Amniotic epithelial cell (primary cell): ENCODE data around the gene EVC.
A peak's percentile ranks its signal among the peaks of the same experiment; 100 is the strongest.

Experiments used
- DNase-seq: peaks from one replicate; pipeline ENCODE4 v3.0.0-alpha.2; 2010; ENCODE audit warnings: low read depth

EVC gene

GRCh38 chr4:5730993-5731990 is 20.3 kb downstream of the EVC start:
- no peak for DNase-seq

DNA sequence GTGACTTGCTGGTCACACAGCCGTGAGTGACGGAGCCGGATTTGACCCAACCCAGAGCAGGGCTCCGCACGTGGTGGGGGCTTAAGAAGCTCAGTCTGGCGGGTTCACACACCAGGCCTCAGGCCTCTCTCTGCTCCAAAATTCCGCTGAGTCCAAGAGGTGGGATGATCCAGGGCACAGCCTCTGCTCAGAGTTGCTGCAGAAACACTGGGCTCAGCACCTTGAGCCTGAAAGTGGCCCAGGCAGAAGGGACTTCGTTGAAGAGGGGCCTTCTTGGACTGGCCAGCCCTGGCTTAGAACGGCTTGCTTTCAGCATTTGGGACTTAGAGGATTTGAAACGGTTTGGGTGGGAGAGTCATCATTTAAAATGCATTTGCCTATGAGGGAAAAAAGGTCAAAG is 21.2 kb downstream of the EVC start:
- DNase-seq: no peak

DNA sequence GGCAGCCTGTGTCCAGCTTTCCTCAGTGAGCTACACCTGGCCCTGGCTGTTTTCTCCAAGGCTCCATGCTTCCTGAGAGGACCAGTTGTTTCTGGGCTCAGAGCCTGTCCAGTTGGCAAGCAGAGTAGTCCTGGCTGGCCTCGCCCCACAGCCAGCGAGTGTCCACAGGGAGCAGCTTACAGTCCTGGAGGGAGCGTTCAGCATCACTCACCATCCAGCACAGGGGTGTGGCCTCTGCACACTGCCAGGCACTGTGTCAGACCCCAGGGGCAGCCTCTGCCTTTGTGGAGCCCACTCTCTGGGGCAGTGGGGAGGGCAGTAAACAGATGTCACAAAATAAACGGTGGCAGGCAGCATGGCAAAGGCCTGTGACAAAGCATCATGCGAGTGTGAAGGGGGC is 23.9 kb downstream of the EVC start:
- no peak for DNase-seq

GRCh38 chr4:5735463-5735862 is 24.5 kb downstream of the EVC start:
- no peak for DNase-seq

DNA sequence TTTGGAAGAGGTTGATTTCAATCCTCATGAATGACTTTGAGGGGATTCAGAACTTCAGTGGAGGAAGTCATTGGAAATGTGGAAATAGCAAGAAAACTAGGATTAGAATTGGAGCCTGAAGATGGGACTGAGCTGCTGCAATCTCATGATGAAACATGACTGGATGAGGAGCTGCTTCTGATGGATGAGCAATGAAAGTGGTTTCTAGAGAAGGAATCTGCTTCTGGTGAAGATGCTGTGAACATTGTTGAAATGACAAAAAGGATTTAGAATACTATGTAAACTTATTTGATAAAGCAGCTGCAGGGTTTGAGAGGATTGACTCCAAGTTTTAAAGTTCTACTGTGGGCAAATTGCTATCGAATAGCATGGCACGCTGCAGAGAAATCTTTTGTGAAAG is 27.1 kb downstream of the EVC start:
- DNase-seq: peak; percentile 53

DNA sequence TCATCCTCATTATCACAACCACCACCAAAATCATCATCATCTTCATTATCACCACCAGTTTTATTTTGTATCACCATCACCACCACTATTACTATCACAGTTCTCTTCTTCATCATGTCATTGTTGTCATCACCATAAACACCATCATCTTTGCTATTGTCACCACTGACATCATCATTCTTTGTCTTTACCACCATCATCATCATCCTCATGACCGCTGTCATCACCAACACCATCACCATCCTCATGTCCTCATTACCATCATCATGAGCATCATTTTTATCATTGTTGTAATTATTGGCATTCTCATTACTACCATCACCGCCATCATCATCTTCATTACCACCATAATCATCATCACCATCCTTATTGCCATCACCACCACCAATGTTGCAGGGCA is 31.4 kb downstream of the EVC start:
- no peak for DNase-seq

- DNase-seq: no peak
Measured at GRCh38 chr4:5742968-5743367, 32.0 kb downstream of the EVC start.

DNA sequence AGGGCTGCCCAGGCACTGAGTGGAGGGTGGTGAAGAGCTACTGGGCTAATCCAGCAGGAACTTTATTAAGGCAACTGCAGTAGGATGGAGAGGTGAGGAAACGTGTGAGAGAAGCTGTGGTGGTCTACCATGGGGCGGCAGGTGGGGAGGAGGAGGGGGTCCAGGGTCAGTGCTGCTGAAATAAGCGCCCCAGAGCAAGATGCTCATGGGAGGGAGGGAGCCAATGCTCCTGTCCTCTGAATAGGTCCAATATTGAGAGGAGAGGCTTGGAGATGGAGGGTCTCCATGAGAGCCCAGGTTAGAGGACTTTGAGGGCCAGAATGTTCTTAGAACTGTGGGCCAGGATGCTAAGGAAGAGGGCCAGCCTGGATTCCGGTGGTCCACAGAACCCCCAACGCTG is 35.2 kb downstream of the EVC start:
- no peak for DNase-seq

DNA sequence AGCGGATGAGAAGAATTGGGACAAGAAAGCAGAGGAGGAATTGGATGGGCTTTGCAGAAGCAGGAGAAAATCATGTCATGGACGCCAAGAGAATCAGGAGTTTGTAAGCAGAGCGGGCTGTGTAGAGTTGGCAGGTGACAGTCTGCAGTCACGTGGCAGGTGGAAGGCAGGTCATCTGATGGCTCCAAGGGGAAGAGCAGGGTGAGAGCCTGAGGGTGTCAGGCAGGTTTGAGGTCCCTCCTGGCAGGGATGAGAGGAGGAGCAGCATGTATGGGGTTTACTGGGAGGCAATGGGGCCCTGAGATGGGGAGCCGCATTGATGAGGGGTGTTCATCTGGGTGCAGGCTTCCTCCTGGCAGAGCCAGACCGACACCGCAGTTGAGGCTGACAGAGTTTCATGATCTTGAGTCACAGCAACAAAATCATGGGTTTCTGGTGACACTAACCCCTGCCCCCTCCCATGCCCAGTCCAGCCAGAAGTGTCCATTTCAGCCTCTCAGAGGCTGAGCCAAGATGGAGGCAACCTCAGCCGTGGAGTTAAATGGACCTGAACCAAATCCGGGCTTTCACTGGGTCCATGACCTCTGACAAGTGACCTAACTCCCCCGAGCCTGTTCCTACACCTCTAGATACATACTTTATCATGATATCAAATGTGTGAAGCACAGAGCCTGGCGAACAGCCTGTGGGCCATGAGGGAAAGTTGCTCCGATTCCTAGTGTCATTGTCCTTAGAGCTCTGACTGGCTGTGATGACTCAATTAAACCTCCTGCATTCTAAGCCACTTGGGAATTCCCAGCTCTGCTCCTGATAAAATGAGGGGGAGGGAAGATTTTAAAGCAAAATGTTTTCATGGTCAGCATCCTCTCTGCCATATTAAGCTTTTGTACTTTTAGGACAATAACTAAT is 36.1 kb downstream of the EVC start:
- DNase-seq: peak; percentile 60

GRCh38 chr4:5747738-5748375 is 36.9 kb downstream of the EVC start:
- peak; percentile 97 for DNase-seq

DNA sequence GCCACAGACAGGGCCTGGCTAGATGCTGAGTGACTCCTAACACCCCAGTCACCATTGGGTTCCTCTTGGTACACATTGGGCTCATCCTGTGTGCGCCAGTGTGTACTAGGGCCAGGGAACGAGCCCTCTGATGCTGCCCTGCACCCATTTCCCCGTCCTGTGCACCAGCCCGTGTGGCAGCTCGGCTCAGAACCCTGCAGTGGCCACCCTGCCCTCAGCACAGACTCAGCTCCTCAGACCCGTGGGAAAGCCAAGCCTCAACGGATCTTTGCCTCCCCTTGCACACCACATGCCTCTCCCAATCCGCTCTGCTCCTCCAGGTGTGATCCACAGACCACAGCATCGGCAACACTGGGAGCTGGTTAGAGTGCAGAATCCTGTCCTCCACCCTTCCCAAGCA is 38.6 kb downstream of the EVC start:
- DNase-seq: no peak

DNA sequence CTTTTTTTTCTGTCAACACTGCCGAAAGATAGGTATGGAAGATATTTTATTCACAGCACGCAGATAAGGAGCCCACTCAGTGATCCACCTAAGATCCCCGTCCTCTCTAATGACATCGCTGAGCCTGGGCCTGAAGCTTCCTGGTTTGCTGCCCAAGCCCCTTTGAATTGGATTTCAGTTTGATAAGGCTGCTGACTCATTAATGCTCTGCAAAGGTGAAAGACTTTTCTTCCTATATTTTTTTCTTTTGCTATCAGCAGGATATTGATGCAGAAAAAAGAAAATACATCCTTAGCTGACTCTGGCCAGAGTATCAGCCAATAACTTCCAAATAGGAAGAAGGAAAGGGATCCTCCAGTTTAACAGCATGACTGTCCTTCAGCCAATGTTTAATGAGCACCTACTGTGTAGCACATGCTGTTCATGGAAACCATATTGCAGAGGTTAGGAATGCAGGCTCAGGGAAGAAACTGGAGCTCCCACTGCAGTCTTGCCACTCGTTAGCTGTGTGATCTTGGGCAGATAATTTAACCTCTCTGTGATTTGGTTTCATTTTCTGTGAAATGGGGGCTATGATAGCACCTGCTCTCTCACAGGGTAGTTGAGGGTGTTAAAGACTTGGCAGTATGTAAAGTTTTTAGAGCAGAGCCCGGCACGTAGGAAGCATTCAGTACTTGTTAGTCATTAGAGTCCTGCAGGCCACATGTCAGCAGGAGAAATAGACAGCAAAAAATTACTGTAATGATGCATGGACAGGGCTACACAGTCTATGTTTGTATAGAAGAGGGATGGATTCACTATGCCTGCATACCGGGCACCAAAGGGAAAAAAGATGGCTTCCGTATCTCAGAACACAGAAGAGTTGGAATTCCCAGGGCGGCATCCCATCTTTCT is 39.3 kb downstream of the EVC start:
- peak; percentile 78 for DNase-seq

DNA sequence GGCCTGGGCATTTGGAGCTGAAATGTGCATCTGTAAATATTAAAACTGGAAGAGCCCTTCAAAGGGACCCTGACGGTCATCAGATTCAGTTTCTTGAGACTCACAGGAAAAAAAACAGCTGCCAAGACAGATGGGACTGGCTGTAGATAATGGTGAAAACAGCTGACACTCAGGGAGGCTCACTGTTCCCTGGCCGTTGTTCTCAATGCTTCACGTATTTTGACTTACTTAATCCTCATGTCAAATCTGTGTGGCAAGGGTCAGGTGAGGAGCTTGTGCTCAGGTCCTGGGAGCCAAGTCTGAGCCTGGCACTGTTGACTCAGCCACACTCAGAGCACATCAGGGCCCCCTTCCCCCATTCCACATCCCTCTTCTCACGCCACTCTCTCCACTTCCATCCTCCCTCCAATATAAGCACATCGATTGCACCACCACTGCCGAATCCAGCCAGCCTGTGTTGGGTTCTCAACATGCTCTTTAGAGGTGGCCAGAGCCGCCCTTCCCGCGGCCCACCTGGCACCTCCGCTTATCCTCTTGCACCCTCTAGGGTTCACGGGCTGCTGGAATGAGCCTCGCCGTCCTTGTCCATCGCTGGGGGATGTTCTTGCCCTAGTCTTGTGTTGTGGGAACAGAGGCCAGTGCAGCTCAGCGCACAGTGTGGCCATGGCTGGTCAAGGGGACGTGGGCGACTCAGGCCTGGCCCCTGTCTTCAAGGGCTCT is 40.1 kb downstream of the EVC start:
- peak; percentile 99 for DNase-seq

DNA sequence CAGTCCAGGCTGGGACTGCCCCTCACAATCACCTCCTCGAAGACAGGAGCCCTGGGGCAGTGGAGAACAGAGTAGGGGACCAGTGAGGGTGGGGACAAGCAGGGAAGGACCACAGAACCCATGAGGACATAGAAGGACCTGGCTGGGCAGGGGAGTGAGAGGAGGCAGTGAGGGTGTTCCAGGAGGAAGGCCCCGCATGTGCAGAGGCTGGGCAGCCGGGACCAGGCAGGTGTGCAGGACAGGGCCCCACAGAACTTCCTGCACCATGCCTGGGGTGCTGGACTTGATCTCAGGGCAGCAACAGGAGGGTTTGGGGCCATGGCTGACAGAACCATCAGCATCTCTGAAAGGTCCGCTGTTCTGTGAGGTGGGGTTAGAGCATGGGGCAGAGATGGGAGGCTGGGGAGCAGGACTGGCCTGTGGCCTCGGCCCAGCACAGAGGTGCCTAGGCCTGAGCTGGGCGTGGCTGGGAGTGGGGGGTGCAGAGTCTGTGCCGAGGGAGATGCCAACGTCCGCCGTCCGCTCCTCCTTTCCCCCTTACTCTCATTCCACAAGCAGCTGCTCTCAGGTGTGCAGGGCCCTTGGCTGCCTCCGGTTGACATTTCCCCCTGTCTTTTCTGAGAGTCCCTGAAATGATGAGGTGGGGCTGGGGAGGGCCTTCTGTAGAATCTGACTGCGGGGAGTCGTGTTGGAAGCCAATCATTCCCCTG is 40.8 kb downstream of the EVC start:
- DNase-seq: no peak

- peak; percentile 90 for DNase-seq
Measured at GRCh38 chr4:5752376-5753184, 41.6 kb downstream of the EVC start.

DNA sequence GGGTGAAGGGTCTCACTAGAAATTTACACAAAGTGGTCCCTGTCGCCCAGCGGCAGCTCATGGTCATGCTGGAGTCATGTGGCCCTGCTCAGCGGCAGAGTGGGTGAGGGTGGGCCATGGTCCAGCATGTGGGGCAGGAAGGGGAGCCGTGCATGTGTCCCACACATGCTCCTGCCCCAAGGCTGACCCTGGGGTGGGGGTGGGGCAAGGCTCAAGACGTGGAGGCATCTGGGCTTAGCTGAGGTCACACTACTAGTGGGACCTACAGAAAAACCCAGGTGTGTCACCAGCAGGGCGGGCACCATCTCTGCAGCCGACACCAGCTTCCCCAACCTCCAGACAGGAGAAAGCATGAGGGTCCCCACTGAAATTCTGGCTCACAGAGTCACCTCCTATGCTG is 42.4 kb downstream of the EVC start:
- DNase-seq: no peak

GRCh38 chr4:5753766-5754528 is 42.9 kb downstream of the EVC start:
- DNase-seq: peak; percentile 94

GRCh38 chr4:5754529-5754881 is 43.5 kb downstream of the EVC start:
- no peak for DNase-seq
